Fibroblast of lung (primary cell): ENCODE results near the gene PGA3. TPM values are rescaled to one million over a fixed set of nuclear protein-coding genes. Genes with fewer than 3 reads are reported as not detected.

Experiments
- DNase-seq, 2 donors: peaks; one replicate each; pipeline versions ENCODE4 v3.0.0 to v3.0.0-alpha.2; 2010; ENCODE audit warnings: low read depth in 2 of 2
- H2AFZ ChIP-seq: 2 replicates; pipeline ENCODE4 v1.5.1; 2012; ENCODE audit warnings: low read length, control low read depth, inconsistent platforms
- H3K27ac ChIP-seq: 2 replicates; pipeline ENCODE4 v1.5.1; 2011; ENCODE audit warnings: low read length, control low read depth; ENCODE audit not compliant: insufficient read depth
- H3K27me3 ChIP-seq: 2 replicates; pipeline ENCODE4 v1.5.1; 2011; ENCODE audit warnings: mild to moderate bottlenecking, low read length; ENCODE audit not compliant: control insufficient read depth, insufficient read depth
- H3K36me3 ChIP-seq: 2 replicates; pipeline ENCODE4 v1.5.1; 2011; ENCODE audit warnings: low read length; ENCODE audit not compliant: control insufficient read depth, insufficient read depth
- H3K4me1 ChIP-seq: 2 replicates; pipeline ENCODE4 v1.5.1; 2011; ENCODE audit warnings: low read length; ENCODE audit not compliant: control insufficient read depth, insufficient read depth; ENCODE audit errors: extremely low read depth
- H3K4me2 ChIP-seq: 2 replicates; pipeline ENCODE4 v1.5.1; 2011; ENCODE audit warnings: low read length, control low read depth; ENCODE audit not compliant: insufficient read depth; ENCODE audit errors: extremely low read depth
- H3K4me3 ChIP-seq, 4 experiments: fragments of 200-600 bp in 1 of 4; sonication (generic) in 1 of 4; replicated peaks in 1 of 4; 2 replicates each; pipeline ENCODE4 v1.5.1; 2011 to 2016; ENCODE audit warnings: low read length in 4 of 4, low read depth in 3 of 4, mild to moderate bottlenecking in 3 of 4, control low read depth in 2 of 4, inconsistent platforms in 1 of 4, mixed read lengths in 1 of 4; ENCODE audit not compliant: insufficient read depth in 1 of 4; ENCODE audit errors: control extremely low read depth in 1 of 4
- H3K79me2 ChIP-seq: 2 replicates; pipeline ENCODE4 v1.5.1; 2012; ENCODE audit warnings: mild to moderate bottlenecking, low read length, inconsistent platforms; ENCODE audit not compliant: control insufficient read depth, insufficient read depth
- H3K9ac ChIP-seq: 2 replicates; pipeline ENCODE4 v1.5.1; 2011; ENCODE audit warnings: mild to moderate bottlenecking, low read length, control low read depth; ENCODE audit not compliant: insufficient read depth
- H3K9me3 ChIP-seq: 2 replicates; pipeline ENCODE4 v1.5.1; 2012; ENCODE audit warnings: low read depth, low read length; ENCODE audit not compliant: control insufficient read depth, insufficient read depth
- H4K20me1 ChIP-seq: 2 replicates; pipeline ENCODE4 v1.5.1; 2011; ENCODE audit warnings: low read length; ENCODE audit not compliant: control insufficient read depth, insufficient read depth; ENCODE audit errors: extremely low read depth
- CTCF ChIP-seq, 2 donors: IDR thresholded peaks in 1 of 2; conservative IDR thresholded peaks in 1 of 2; 1 replicate in 1 of 2; 2 replicates in 1 of 2; pipeline ENCODE4 v1.5.1; 2011 to 2012; ENCODE audit warnings: low read length in 2 of 2, control low read depth in 1 of 2, inconsistent platforms in 1 of 2, low read depth in 1 of 2, mild to moderate bottlenecking in 1 of 2
- EZH2 ChIP-seq: IDR thresholded peaks from 2 replicates; pipeline ENCODE4 v1.5.1; 2012; ENCODE audit warnings: low read length, control low read depth, mild to moderate bottlenecking; ENCODE audit errors: missing control alignments
- polyA plus RNA-seq, 2 donors: library from polyadenylated mRNA; depleted of rRNA in 1 of 2; stranded (reverse) in 1 of 2; unstranded in 1 of 2; fragments of >200 nt; gene quantifications; 2 replicates each; pipeline ENCODE4 v1.2.1, GENCODE V29; 2011 to 2012; ENCODE audit warnings: missing spikeins in 1 of 2
- total RNA-seq: library from RNA; depleted of rRNA; stranded (reverse); fragments of >200 nt; gene quantifications from 2 replicates; pipeline ENCODE4 v1.2.1, GENCODE V29; 2014

PGA3 gene
- total and polyA plus RNA-seq, 2 donors (not counting 1 experiment from before 2014, with no cell fraction given), result 0.24 to 4.3 TPM

GRCh38 chr11:61155312-61155711 lies 48.0 kb upstream of the PGA3 start:
- H3K4me3 ChIP-seq, result no peak overlapping the region
- H3K4me1 ChIP-seq, result peaks cover 19% of the 10 kb centered on the region
- H3K9ac ChIP-seq, result no peak overlapping the region
- H2AFZ ChIP-seq, result no peak overlapping the region
- TF ChIP-seq CTCF (conservative IDR thresholded peaks at IDR 0.05 in 1 of 2, IDR thresholded peaks at IDR 0.05 in 1 of 2; ENCODE audit: low read depth in 1 of 2, low read length in 2 of 2), result no peak
- TF ChIP-seq EZH2, result no peak
- no peak for DNase-seq
- H4K20me1 ChIP-seq, result no peaks in the 10 kb centered on the region
- H3K36me3 ChIP-seq, result no peaks in the 10 kb centered on the region
- H3K27me3 ChIP-seq, result no peaks in the 10 kb centered on the region
- H3K9me3 ChIP-seq, result no peaks in the 10 kb centered on the region
- no peak overlapping the region for H3K4me2 ChIP-seq
- peaks cover 51% of the 10 kb centered on the region for H3K79me2 ChIP-seq
- H3K27ac ChIP-seq, result no peak overlapping the region

GRCh38 chr11:61155741-61156140 lies 47.6 kb upstream of the PGA3 start:
- Histone ChIP-seq H3K9me3 (no peaks in the 10 kb centered on the region), H3K36me3 (no peaks in the 10 kb centered on the region), H2AFZ (no peak overlapping the region), H3K27ac (no peak overlapping the region), H3K4me2 (no peak overlapping the region), H4K20me1 (no peaks in the 10 kb centered on the region), H3K9ac (no peak overlapping the region), H3K4me3 (no peak overlapping the region), H3K79me2 (peaks cover 52% of the 10 kb centered on the region), H3K27me3 (no peaks in the 10 kb centered on the region), H3K4me1 (peaks cover 16% of the 10 kb centered on the region)
- no peak for DNase-seq
- TF ChIP-seq EZH2 (no peak), CTCF (conservative IDR thresholded peaks at IDR 0.05 in 1 of 2, IDR thresholded peaks at IDR 0.05 in 1 of 2; ENCODE audit: low read depth in 1 of 2, low read length in 2 of 2) (no peak)

GRCh38 chr11:61157743-61158142 lies 45.6 kb upstream of the PGA3 start:
- no peak overlapping the region for H3K4me3 ChIP-seq
- no peak overlapping the region for H3K27ac ChIP-seq
- H3K27me3 ChIP-seq, result no peaks in the 10 kb centered on the region
- no peaks in the 10 kb centered on the region for H3K9me3 ChIP-seq
- no peak overlapping the region for H2AFZ ChIP-seq
- DNase-seq, result no peak
- TF ChIP-seq CTCF (conservative IDR thresholded peaks at IDR 0.05 in 1 of 2, IDR thresholded peaks at IDR 0.05 in 1 of 2; ENCODE audit: low read depth in 1 of 2, low read length in 2 of 2) (no peak), EZH2 (no peak)
- H3K9ac ChIP-seq, result no peak overlapping the region
- H3K79me2 ChIP-seq, result peaks cover 35% of the 10 kb centered on the region
- H4K20me1 ChIP-seq, result no peaks in the 10 kb centered on the region
- H3K4me1 ChIP-seq, result peaks cover 14% of the 10 kb centered on the region
- H3K36me3 ChIP-seq, result no peaks in the 10 kb centered on the region
- no peak overlapping the region for H3K4me2 ChIP-seq
